Stimulated activated naive CD8-positive, alpha-beta T cell treated with anti-CD3 and anti-CD28 coated beads, Interleukin-15, amount 100 ng/mL, for 72 hours (primary cell): Measurements from ENCODE around the gene NUAK2.

Source experiments
- ATAC-seq: fragments of 150-1000 bp; cut with Tn5 transposase; 2 replicates; pipeline ENCODE4 v1.10.0; 2021; ENCODE audit warnings: mild to moderate bottlenecking, moderate library complexity
- DNase-seq, 2 donors: peaks; one replicate each; pipeline ENCODE4 v3.0.0; 2021 to 2022
- H3K27ac Mint-ChIP-seq, 2 donors: one replicate each; pipeline ENCODE4 v1.8.0; 2022; ENCODE audit warnings: mild to moderate bottlenecking in 2 of 2, mixed read lengths in 2 of 2, moderate library complexity in 2 of 2
- H3K27me3 Mint-ChIP-seq: one replicate; pipeline ENCODE4 v1.8.0; 2022; ENCODE audit warnings: mixed read lengths
- H3K4me1 Mint-ChIP-seq: one replicate; pipeline ENCODE4 v1.8.0; 2022; ENCODE audit warnings: mild to moderate bottlenecking, mixed read lengths
- H3K4me3 Mint-ChIP-seq, 2 donors: one replicate each; pipeline ENCODE4 v1.8.0; 2022; ENCODE audit warnings: mild to moderate bottlenecking in 2 of 2, mixed read lengths in 2 of 2, moderate library complexity in 1 of 2
- H3K9me3 Mint-ChIP-seq, 2 donors: one replicate each; pipeline ENCODE4 v1.8.0; 2022; ENCODE audit warnings: mixed read lengths in 2 of 2

Gene NUAK2

DNA sequence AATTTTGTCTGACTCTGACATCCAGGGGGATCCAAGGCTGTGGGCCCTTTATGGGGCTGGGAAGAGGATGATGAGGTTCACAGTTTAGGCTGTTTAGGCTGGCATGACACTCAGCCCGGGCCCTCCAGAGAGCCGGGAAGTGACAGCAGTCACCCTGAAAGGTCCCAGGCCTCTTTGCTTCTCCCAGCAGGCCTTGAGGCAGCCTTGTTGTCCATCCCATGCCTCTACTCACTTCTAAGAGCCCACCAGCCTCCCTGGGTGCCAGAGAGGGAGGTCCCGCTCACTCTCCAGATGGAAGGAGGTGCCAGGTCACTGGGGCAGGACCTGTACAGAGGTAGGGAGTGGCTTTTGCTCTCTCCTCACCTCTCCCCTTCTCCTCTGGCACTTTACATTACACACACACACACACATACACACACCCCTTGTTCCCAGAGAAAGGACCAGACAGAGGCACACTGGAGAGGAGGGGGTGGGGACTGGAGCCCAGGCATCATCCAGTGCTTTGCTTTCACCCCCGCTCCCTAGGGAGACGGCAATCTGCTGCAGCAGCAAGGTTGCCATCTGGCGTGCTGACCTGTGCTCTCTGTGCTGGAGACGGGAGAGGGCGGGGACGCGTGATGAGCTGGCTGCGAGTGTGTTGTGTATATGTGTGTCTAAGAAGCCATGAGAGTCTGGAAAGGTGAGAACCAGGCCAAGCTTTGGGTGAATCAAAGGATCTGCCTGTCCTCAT lies 30.6 kb upstream of the NUAK2 start:
- H3K4me3 Mint-ChIP-seq, result no peak overlapping the region
- peaks cover under 1% of the 10 kb centered on the region for H3K4me1 Mint-ChIP-seq
- H3K27ac Mint-ChIP-seq, result no peak overlapping the region
- no peak for DNase-seq
- peak; percentile 23 for ATAC-seq
- no peaks in the 10 kb centered on the region for H3K9me3 Mint-ChIP-seq
- peaks cover 17% of the 10 kb centered on the region for H3K27me3 Mint-ChIP-seq

DNA sequence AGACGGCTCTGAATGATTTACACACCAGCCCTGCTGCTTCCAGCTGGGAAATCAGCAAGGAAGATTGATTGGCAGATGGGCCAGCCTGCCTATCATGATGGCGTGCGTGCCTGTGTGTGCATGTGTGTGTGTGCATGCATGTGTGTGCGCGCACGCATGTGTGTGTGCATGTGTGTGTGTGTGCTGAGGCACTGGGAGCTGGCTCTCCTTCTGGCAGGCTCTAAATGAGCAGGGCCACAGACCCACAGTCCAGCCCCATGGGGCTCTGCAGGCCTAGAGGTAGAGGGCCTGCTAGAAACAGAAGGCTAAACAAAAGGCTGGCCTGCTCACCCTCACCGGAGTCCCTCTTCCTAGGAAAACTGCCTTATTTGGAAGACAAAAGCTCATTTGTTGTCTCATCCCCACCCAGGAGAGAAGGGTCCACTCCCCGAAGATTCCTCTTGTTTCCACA lies 29.2 kb upstream of the NUAK2 start:
- H3K4me3 Mint-ChIP-seq, result no peak overlapping the region
- ATAC-seq, result no peak
- H3K27ac Mint-ChIP-seq, result no peak overlapping the region
- DNase-seq, result no peak
- H3K9me3 Mint-ChIP-seq, result no peaks in the 10 kb centered on the region
- peaks cover 24% of the 10 kb centered on the region for H3K27me3 Mint-ChIP-seq
- H3K4me1 Mint-ChIP-seq, result peaks cover 5% of the 10 kb centered on the region

DNA sequence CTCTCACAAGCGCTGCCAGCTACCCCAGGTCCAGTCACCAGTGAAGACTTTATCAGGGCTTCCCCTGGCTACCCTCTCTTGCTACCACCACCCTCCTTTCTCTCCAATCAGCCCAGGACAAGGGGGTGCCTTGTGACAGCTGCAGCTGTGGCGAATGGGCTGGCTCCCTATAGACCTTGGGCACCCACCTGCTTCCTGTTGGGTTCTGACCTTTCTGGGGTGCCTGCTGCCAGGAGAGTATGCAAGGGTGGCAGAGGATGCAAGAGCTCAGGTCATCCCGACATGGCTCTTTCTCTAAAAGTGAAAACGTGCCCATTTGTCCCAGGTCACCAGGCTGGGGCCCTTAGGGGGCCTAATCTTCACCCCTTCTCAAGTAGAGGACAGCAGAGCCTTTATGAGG lies 28.6 kb upstream of the NUAK2 start:
- DNase-seq (no peak), ATAC-seq (no peak)
- H3K9me3 Mint-ChIP-seq, result no peaks in the 10 kb centered on the region
- peaks cover 5% of the 10 kb centered on the region for H3K4me1 Mint-ChIP-seq
- H3K27ac Mint-ChIP-seq, result no peak overlapping the region
- H3K27me3 Mint-ChIP-seq, result peaks cover 29% of the 10 kb centered on the region
- no peak overlapping the region for H3K4me3 Mint-ChIP-seq

DNA sequence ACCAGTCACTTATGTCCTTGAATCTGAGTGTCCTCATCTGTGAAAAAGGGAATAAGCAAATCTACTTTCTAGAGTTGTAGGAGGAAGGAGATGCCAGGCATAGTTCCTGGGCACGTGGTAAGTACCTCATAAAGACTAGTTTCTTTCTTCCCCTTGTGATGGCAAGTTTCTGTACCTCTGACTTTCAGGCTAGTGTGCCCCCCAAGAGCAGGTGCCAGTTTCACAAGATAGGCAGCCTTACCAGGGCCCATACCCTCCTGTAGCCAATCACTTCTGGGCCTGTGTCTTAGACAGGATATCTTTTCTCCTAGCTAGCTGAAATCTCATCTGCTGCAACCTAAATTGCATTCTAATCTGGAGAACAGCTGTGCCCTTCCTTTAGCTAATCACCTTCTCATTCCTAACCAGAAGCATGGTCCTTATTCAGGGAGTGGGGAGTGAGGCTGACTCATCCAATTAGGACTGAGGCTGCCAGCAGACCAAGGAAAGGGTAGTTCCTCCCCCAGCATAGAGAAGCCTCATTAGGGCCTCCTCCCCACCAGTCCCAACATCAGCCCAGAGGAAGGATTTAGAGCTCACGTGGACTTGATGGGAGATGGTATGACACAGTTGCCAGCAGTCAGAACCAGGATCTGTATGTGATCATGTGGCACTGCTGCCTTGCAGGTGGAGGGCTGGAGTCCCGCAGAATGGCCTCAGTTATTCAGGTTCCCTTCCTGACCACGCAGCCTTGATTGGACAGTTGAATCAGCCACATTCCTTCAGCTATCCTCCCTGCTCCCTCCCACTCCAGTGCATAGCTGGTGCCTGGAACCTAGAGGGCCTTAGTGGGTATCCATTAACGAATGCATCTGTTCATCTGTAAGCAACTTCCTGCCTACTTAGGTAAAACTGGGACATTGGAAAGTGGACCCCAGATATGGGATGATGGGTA lies 27.3 kb upstream of the NUAK2 start:
- no peak for DNase-seq
- H3K4me1 Mint-ChIP-seq, result peaks cover 13% of the 10 kb centered on the region
- no peak overlapping the region for H3K27ac Mint-ChIP-seq
- peaks cover 42% of the 10 kb centered on the region for H3K27me3 Mint-ChIP-seq
- ATAC-seq, result no peak
- no peak overlapping the region for H3K4me3 Mint-ChIP-seq
- no peaks in the 10 kb centered on the region for H3K9me3 Mint-ChIP-seq

DNA sequence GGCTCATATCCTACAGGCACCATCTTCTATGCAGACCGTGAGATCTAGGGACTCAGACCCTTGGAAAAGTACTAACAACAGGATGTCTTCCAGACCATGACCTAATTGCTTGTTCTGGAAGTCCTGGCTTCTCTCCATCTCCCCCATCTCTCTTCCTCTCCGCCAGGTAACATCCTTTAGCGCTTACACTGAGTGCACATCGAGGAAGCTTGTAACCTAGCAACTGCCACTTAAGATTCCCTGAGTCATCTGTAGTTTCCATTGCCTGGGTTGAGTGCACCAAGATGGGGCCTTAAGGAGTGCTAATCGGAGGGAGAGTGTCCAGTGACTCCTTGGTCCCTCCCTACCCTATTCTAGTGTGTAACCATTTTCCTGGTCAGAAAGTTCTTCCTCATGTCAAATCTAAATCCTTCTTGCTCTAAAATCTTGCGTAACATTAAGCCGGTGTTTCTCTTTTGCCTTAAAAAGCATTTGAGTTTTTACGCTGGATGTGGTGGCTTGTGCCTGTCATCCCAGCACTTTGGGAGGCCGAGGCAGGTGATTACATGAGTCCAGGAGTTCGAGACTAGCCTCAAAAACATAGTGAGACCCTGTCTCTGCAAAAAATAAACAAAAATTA lies 25.5 kb upstream of the NUAK2 start:
- Mint-ChIP-seq H3K4me1 (peaks cover 13% of the 10 kb centered on the region), H3K9me3 (no peaks in the 10 kb centered on the region), H3K27me3 (peaks cover 58% of the 10 kb centered on the region), H3K4me3 (no peak overlapping the region), H3K27ac (no peak overlapping the region)
- DNase-seq (no peak), ATAC-seq (no peak)

DNA sequence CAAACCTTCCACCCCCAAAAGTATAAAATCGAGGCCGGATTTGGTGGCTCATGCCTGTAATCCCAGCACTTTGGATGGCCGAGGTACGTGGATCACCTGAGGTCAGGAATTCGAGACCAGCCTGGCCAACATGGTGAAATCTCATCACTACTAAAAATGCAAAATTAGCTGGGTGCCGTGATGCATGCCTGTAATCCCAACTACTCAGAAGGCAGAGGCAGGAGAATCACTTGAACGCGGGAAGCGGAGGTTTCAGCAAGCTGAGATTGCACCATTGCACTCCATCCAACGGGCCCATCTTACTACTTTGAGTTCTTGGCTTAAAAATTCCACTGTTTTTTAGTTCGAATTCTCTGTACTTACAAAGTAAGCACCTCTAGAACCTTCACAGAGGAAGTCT lies 24.2 kb upstream of the NUAK2 start:
- H3K27me3 Mint-ChIP-seq, result peaks cover 65% of the 10 kb centered on the region
- no peak overlapping the region for H3K4me3 Mint-ChIP-seq
- DNase-seq, result no peak
- H3K27ac Mint-ChIP-seq, result no peak overlapping the region
- peaks cover 13% of the 10 kb centered on the region for H3K4me1 Mint-ChIP-seq
- no peak for ATAC-seq
- H3K9me3 Mint-ChIP-seq, result no peaks in the 10 kb centered on the region

DNA sequence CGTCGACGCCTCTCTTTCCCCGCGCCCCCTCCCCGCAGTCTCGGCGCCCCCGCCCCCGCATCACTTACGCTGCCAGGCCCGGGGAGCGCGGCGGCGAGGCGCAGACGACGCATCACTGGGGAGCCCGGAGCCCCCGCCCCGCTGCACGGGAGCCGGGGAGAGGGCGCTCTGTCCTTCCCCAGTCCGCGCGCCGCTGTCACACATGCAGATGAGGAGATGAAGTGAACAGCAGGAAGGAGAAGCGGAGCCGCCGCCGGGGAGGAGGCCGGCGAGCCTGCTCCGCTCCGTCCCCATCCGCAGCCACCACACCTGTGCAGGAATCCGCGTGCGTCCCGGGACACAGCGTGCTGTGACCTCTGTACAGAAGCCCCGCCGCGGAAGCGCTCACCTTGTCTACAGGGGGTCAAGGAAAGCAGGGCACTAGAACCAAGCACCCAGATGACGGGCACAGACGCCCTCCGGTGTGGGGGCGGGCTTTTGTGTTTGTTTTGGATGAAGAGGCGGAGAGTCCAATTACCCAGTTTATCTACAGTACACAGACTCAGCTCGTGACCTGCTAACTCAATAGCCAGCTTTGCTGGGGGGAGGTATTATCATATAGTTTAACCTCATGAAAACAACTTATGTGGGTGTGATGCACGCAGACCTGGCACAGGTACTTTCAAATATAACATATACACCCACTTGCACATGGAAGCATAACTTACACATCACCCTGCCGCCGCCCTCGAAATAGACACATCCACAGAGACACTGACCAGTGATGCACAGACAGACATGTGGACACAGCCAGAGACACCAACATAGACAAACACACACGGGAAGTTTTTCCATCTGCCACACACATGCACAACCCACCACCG lies 22.8 kb upstream of the NUAK2 start:
- Mint-ChIP-seq H3K27ac (no peak overlapping the region), H3K27me3 (peaks cover 67% of the 10 kb centered on the region), H3K4me1 (peaks cover 18% of the 10 kb centered on the region), H3K9me3 (no peaks in the 10 kb centered on the region), H3K4me3 (peak overlapping the region; percentile 57 to 79)
- ATAC-seq (peak; percentile 65), DNase-seq (peak in 1 of 2 donors; percentile 46)

DNA sequence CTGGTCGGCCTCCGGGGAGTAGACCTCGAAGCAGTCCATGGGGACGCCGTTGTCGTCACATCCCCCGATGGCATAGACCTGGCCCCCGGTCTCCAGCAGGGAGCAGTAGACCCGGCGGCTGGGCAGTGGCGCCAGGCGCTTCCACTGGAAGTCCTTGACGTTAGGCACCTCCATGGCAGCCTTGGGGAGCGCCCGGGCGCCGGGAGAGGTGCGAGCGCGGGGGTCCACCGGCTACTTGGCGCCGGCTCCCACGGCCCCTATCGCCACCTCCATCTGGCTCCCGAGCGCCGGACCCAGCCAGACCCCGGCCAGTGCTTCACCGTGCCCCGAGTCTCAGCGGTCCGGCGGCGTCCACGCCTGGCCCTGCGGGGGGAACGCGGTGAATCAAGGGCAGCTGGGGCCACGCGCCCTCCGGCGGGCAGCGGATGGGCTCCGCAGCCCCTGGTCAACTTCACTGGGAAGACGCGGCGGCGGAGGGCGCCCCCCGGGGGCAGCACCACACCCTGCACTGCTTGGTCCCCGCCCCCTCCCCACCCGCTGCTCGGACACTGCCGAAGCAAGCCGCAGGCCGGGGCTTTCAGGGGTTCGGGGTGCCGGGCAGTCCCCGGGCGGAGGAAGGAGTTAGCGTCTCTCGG lies 22.0 kb upstream of the NUAK2 start:
- Mint-ChIP-seq H3K4me3 (peak overlapping the region in 1 of 2 donors; percentile 79), H3K4me1 (peaks cover 25% of the 10 kb centered on the region), H3K9me3 (no peaks in the 10 kb centered on the region), H3K27ac (no peak overlapping the region), H3K27me3 (peaks cover 69% of the 10 kb centered on the region)
- ATAC-seq (peak; percentile 41), DNase-seq (no peak)

DNA sequence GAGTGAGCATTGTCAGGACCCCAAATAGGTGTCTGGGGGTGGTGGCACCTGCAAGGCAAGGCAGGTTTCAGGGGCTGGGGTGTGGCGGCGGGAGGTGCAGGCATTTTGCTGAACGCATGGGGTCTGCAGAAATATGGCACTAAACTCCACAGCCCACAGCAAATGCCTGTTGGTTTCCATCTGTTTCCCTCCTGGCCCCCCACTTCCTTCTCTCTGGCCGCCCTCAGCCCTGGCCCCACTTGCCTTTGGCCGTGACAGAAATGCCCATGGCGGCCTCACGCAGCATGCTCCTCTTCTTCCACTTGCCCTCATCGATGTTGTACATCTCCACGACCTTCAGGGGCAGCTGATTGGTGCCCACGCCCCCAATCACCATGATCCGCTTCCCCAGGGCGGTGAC lies 21.4 kb upstream of the NUAK2 start:
- Mint-ChIP-seq H3K27ac (no peak overlapping the region), H3K4me1 (peaks cover 25% of the 10 kb centered on the region), H3K9me3 (no peaks in the 10 kb centered on the region), H3K4me3 (peak overlapping the region in 1 of 2 donors; percentile 49), H3K27me3 (peaks cover 72% of the 10 kb centered on the region)
- DNase-seq (no peak), ATAC-seq (no peak)

DNA sequence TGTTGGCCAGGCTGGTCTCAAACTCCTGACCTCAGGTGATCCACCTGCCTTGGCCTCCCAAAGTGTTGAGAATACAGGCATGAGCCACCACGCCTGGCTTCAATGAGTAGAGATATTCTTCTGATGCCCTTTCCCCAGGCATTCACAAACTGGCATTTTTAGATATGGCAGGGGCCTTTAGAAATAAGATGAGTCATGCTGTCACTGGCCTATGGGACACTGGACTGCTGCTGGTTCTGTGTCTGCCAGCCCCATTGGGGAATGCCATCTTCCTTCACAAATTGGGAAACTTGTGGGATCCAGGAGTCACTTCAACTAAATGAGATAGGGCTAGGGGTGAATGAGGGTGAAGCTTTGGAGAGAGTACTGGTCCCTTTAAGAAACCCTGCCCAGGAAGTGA lies 19.1 kb upstream of the NUAK2 start:
- DNase-seq, result no peak
- Mint-ChIP-seq H3K27me3 (peaks cover 54% of the 10 kb centered on the region), H3K27ac (no peak overlapping the region)

DNA sequence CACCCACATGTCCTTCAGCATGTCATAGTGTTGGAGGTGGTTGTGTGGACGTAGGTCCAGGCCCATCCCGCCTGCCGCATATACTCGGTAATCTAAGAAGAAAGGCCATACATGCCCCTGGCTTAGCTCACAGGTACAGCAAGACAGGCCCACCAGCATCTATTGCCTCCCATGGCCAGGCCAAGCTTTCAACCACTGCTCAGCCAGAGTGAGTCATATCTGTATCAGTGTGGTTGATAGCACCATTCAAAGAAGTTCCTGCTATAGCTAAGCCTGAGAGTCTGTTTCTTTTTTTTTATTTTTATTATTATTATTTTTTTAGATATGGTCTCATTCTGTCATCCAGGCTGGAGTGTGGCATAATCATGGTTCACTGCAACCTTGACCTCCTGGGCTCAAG lies 18.2 kb upstream of the NUAK2 start:
- no peak overlapping the region for H3K27ac Mint-ChIP-seq
- peak; percentile 90 for ATAC-seq
- no peak overlapping the region for H3K4me3 Mint-ChIP-seq
- H3K27me3 Mint-ChIP-seq, result peaks cover 44% of the 10 kb centered on the region
- no peaks in the 10 kb centered on the region for H3K9me3 Mint-ChIP-seq
- H3K4me1 Mint-ChIP-seq, result peaks cover 20% of the 10 kb centered on the region
- peak; percentile 44 to 67 for DNase-seq

More for the DNA sequence above, 19.1 kb upstream of the NUAK2 start:
- ATAC-seq, result no peak
- Mint-ChIP-seq H3K4me1 (peaks cover 20% of the 10 kb centered on the region), H3K4me3 (no peak overlapping the region), H3K9me3 (no peaks in the 10 kb centered on the region)

DNA sequence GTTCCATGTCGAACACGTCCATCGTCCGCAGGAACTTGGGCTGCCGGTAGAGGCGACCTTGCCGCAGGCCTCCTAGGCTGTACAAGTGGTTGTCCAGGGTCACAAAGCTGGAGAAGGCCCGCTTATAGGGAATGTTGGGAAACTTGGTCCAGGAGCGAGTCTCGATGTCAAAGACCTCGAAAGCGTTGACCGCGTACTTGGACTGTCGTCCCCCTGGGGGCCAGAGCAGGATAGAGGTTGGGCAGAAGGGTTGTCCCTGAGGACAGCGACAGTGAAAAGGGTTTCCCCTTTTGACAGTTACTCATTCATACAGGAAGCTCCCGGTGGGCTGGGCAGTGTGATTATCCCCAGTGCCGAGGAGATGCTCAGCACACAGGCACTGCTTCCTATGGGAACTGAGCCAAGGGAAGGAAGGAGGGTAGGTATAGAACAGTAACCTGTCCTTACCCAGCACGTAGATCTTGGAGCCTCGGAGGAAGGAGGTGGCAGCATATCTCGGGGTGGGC lies 17.7 kb upstream of the NUAK2 start:
- no peaks in the 10 kb centered on the region for H3K9me3 Mint-ChIP-seq

DNA sequence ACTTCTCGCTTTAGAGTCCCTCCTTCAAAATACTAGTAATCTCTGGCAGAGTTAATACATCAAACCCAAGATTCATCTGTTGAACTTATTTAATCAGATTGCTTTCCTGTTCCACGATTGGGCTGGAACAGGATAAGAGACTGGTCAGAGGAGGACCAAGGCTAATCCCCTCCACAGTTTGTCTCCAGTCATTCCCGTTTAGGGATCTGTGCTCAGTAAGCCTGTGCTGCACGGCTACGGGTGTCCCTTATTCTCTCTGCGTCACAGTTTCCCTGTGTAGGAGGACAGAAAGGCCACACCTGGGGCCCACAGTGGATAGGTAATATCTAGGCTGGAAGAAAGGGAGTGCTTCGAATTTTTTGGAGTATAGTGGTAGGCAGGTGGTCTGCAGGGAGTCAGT lies 16.5 kb upstream of the NUAK2 start:
- ATAC-seq, result no peak
- no peaks in the 10 kb centered on the region for H3K9me3 Mint-ChIP-seq
- no peak overlapping the region for H3K27ac Mint-ChIP-seq
- H3K4me3 Mint-ChIP-seq, result no peak overlapping the region
- H3K27me3 Mint-ChIP-seq, result peaks cover 38% of the 10 kb centered on the region
- peaks cover 12% of the 10 kb centered on the region for H3K4me1 Mint-ChIP-seq
- DNase-seq, result no peak

More for the DNA sequence above, 17.7 kb upstream of the NUAK2 start:
- no peak overlapping the region for H3K4me3 Mint-ChIP-seq
- no peak overlapping the region for H3K27ac Mint-ChIP-seq
- peaks cover 16% of the 10 kb centered on the region for H3K4me1 Mint-ChIP-seq
- no peak for DNase-seq
- ATAC-seq, result no peak
- H3K27me3 Mint-ChIP-seq, result peaks cover 39% of the 10 kb centered on the region

DNA sequence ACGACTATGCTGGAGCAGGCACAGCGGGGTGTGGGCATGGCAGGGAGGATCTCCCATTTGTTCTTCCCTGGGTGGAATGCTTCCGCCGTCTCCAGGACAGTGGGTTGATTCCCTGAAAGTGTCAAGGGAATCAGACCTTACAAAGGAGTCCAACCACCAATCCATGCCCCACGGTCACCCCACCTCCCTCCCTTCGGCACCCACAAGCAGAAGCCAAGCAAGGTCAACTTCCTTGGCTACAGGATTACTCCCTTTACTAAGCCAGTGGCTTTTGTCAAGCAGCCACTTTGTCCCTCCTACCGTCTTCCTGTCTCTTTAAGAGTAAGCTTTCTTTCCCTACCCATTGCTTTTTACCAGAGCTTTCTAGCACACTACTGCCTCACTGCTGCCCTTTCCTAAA lies 15.9 kb upstream of the NUAK2 start:
- no peak for DNase-seq
- no peaks in the 10 kb centered on the region for H3K9me3 Mint-ChIP-seq
- H3K27ac Mint-ChIP-seq, result no peak overlapping the region
- no peak overlapping the region for H3K4me3 Mint-ChIP-seq
- ATAC-seq, result no peak
- peaks cover 12% of the 10 kb centered on the region for H3K4me1 Mint-ChIP-seq
- H3K27me3 Mint-ChIP-seq, result peaks cover 33% of the 10 kb centered on the region
